ENCODE measurements around the gene ITIH3.

The ITIH3 gene

DNA sequence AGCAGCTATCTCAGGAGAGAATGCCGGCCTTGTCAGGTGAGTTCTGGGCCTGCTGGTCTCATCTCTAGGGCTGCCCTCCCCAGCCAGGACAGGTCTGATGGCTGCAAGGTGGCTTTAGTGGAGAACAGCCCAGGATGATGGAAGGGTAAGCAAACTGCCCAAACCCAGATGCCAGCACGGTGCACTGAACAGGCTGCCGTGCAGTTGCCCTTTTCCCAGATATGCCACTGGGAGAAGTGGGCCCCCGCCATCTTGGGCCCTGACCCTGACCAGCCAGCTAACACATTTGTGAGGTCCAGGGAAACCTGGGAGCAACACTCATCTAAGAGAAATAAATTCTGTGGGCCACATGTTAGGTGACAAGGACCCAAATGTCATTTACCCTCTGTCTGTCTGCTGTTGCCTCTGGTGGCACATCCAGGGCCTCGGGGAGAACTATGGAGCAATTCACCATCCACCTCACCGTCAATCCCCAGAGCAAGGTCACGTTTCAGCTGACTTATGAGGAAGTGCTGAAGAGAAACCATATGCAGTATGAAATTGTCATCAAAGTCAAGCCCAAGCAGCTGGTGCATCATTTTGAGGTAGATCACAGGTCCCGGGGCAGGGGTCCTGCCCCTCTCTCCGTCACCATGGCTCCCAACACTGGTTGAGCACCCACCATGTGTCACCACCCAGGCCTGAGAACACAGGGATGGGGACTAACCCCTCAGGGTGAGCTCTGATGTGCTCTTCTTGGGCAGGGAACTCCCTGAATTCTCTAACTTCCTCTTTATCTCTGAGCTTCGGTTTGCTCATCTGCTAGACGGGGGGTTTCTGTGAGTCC lies 15.4 kb upstream of the ITIH3 start:
- no peak for DNase-seq

DNA sequence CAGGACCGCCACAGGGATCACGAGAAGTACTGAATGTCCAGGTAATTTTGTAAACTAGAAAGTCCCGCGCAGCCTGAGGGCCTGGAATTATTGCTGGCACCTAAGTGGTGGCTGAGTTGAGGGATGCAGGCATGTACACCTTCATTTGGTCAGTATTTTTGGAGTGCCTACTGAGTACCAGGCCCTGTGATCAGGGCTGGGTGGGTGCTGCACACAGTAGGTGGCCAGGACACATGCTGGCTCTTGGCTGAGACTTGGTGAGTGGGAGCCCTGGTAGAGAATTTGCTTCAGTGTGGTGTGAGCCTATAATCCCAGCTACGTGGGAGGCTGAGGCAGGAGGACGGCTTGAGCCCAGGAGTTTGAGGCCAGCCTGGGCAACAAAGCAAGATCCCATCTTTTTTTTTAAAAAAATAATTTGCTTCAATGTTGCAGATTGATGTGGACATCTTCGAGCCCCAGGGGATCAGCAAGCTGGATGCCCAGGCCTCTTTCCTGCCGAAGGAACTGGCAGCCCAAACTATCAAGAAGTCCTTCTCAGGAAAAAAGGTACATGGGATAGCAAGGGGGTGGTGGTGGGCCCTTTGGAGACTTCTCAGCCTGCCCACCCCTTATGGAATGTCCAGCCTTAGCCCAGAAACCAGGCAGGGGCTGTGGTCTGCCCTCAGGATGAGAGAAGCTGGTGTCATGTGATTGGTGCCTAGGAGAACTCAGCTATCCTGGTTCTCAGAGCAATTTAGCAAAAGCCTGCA lies 14.6 kb upstream of the ITIH3 start:
- no peak for DNase-seq

GRCh38 chr3:52781741-52782140 lies 12.9 kb upstream of the ITIH3 start:
- DNase-seq: no peak

DNA sequence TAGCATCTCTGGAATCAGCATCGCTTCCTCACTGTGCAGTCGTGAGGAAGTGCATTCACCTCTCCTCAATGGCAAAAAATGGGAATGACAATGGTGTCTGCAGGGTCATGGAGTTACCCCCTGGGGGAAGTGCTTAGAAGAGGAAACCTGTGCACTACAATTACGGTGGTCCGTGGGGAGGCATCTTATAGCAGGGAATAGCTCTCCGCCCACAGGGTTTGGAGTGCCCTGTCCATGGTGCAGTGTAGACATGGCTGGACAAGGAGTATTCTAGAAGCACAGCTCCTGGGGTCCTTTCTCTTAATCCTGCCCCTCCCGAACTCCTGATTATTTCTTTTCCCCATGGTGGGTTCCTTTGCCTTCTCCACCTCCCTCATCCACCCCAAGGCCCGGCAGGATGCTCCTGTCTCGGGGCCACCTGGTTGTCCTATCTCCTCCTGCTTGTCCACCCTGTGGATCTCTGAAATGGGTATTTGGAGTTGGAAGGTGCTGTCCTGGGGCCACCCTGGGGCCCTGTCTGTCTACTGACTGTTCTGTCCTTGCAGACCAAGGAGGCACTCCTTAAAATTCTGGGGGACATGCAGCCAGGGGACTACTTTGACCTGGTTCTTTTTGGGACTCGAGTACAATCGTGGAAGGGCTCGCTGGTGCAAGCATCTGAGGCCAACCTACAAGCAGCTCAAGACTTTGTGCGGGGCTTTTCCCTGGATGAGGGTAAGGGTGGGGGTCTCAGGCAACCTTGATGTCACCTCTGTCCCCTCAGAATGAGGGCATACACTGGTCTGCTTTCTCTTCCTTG lies 12.0 kb upstream of the ITIH3 start:
- no peak for DNase-seq

DNA sequence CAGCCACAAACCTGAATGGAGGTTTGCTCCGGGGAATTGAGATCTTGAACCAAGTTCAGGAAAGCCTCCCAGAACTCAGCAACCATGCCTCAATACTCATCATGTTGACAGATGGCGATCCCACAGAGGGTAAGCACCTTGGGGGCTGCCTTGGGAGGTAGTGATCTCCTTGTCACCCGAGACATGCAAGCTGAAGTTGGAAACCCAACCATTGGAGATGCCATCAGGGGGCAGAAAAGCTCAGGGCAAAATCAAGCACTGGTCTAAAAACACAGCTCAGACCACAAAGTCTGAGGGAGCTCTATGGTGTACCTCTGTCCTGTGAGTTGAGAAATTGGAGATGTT lies 11.4 kb upstream of the ITIH3 start:
- no peak for DNase-seq

DNA sequence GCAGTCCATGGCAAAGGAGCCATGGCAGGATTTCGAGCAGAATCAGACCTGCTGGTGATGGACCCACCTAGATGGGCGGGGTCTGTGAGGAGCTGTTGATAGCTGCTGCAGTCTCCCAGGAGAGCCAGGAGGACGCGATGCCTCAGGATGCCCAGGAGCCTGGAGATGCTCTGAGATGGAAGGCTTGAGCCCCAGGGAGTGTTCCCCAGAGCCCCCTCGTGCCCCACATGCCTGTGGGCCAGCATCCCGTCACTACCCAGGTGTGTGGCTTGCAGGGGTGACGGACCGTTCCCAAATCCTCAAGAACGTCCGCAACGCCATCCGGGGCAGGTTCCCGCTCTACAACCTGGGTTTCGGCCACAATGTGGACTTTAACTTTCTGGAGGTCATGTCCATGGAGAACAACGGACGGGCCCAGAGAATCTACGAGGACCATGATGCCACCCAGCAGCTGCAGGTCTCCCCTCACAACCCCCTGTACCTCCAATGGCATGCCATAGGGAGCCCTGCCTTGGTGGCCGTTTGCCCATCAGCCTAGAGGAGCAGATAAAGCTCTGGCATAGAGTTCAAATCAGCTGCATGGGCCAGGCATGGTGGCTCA lies 10.5 kb upstream of the ITIH3 start:
- no peak for DNase-seq

DNA sequence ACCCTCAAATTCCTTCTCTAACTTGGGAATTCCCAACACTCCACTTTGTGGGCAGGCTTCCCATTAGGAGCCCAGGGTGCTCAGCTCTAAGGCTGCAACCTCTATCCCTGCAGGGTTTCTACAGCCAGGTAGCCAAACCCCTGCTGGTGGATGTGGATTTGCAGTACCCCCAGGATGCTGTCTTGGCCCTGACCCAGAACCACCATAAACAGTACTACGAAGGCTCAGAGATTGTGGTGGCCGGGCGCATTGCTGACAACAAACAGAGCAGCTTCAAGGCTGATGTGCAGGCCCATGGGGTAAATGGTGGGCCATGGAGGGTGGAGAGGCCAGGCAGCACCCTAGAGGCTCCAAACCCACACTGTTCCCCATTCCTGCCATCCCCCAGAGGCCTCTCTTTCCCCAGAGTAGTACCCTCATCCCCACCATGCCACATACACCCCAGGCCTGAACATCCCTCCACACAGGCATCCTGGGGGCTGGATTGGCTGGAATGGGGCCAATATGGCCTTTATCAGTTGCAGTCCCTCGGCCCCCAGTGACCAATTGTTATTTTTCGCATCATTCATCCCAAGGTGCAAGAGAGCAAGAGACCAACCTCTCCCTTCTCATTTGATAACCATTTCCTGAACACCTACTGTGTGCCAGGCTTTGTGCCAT lies 9.5 kb upstream of the ITIH3 start:
- DNase-seq: no peak

DNA sequence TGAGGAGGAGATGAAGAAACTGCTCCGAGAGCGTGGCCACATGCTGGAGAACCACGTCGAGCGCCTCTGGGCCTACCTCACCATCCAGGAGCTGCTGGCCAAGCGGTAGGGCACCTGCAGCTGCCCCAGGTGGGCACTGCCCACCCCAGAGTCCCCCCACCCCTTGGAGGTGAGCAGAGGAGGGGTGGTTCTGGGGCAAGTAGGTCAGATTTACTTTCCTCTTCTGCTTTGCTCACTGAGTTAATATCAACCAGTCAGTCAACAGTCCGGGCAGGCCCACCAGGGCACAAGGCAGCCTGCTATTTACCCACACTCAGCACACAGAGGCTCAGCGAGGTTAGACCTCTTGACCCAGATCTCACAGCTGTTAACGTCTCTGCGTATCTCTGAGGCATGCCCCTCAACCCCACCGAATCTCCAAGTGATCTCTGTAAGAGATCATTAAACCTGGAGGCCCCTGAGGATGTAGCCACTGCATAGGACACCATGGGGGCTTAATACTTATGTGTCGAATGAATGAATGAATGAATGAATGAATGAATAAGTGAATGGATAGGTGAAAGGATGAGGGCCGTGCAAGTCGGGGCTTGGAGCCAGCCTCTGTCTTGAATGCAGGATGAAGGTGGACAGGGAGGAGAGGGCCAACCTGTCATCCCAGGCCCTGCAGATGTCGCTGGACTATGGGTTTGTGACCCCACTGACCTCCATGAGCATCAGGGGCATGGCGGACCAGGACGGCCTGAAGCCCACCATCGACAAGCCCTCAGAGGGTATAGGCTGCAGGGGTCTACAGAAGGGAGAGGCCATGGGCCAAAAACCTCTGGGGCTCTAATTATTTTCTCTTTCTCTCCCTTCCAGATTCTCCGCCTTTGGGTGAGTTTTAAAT lies 8.0 kb upstream of the ITIH3 start:
- DNase-seq: no peak

DNA sequence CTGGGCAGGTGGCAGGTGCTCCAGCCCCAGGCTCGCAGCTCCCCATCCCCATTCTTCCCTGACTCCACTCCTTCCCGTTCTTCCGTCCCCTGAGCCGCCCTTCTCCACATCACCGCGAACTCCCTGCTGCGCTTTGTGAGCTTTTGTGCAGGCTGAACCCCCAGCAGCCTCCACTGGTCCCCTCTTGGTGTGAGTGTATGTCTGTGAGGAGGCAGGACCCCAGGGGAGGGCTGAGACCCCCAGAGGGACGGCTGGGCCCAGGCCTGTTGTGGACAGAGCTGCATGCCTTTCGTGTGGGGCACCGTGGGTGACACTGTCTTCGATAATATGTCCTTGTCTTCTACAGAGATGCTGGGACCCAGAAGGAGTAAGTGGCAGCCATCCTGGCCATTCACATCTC lies 7.3 kb upstream of the ITIH3 start:
- no peak for DNase-seq

DNA sequence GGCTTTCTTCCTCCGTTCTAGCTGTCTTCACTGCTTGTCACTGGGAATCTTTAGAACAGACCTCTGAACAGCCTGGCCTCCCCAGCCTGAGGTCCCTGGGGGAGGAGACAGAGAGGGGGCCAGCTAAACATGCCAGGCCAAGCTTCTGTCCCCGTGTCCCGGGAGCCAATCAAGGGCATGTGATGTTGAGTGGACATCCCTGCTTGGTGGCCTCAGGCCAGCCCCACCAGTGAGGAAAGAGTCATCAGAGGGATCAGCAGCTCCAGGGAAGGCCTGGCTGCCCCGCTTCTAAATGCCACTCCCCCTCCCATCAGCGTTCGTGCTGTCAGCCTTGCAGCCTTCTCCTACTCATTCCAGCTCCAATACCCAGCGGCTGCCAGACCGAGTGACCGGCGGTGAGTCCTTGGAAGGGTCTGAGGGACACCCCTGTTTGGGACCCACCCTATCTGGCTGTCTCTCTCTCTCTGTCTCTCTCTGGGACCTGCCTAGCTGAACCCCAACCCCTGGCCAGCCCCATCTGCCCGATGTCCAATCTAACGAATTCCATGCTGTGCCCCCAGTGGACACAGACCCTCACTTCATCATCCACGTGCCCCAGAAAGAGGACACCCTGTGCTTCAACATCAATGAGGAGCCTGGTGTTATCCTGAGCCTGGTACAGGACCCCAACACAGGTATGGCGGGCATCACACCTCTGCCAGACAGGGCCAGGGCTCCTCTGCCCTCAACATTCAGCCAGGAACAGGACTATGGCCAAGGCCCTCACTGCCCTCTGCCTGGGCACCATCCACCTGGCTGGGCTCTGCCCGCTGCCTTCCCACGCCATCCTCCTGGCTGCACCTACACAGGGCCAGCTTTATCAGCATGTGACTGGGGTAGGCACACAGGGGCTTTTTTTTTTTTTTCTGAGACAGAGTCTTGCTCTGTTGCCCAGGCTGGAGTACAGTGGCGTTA lies 6.6 kb upstream of the ITIH3 start:
- DNase-seq: no peak

- no peak for DNase-seq
Observed at GRCh38 chr3:52788890-52789745, 5.5 kb upstream of the ITIH3 start.

GRCh38 chr3:52789746-52790040 lies 4.9 kb upstream of the ITIH3 start:
- no peak for DNase-seq

DNA sequence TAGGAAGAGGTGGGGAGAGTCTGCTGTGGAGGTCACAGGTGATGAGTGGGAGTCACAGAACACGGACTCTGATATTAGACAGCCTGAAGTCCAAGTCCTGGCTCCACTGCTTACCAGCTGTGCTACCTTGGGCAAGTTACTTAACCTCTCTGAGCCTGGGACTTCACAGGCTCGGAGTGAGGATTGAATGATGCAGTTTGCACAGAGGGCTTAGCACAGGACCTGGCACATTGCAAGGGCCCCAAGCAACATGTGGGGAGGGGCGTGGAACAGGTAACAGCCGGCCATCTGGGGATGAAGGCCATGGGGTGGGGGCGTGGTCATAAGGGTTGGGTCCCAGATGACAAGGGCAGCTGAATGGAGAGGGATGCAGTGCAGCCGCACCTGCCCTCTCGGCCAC lies 4.3 kb upstream of the ITIH3 start:
- DNase-seq: no peak

- DNase-seq: no peak
Observed at GRCh38 chr3:52790741-52791140, 3.9 kb upstream of the ITIH3 start.

DNA sequence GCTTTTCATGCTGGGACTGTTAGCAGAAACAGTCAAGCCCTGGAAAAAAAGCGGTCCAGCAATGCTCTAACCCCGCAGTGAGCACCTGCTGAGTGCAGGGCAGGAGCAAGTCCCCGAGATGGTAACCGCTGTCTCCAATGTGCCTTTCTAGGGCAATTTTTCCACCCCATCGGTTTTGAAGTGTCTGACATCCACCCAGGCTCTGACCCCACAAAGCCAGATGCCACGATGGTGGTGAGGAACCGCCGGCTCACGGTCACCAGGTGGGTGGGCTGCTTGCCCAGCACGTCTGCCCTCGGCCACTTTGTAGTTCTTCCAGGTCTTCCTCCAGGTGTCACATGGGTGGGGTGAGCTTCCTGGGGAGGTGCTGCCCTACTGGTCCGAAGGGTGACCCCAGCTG lies 3.2 kb upstream of the ITIH3 start:
- no peak for DNase-seq

DNA sequence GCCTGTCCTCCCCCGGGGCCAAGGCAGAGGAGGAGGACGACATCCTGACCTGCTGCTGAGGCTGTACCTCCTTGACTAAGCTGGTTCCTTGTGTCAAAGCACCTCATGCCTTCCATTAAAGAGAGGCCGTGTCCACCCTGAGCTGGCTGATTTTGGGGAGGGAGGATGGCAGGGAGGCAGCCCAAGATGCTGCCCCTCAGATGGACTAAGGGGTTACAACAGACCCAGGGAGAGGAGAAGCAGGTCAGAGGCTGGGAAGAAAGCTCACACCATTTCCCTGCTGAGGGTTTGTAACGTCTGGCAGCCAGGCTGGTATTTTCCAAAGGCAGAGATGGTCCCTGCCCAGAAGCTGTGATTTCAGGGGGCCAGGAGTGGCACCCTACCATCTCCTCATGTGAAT lies 2.7 kb upstream of the ITIH3 start:
- DNase-seq: no peak

- no peak for DNase-seq
Observed at GRCh38 chr3:52792413-52792812, 2.2 kb upstream of the ITIH3 start.

DNA sequence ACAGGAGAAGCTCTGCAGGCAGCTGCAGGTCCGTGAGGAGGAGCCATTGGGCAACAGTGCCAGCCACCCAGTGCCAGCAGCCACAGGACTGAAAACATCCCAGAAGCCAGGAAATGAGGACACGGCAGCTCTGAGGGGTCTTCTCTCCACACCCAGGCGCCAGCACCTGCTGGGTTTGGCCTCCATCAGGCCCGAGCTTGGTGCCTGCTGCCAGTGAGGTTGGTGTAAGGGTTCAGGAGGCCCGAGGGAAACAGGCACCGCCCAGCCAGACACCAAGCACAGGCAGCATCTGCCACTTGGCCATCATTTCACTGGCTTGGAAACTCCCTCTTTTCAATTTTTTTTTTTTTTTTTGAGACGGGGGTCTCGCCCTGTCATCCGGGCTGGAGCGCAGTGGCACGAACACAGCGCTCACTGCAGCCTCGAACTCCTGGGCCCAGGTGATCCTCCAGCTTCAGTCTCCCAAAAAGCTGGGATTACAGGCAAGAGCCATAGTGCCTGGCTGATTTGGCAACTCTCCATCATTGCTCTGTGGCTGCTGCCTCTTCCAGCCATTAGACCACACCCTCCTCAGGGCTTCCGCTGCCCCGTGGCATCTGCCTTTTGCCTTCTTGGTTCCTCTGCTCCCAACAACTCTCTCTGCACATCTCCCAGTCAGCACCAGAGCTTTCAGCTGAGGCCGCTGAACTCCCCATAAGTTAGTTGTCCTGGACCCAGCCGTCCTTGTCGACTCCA lies 1.5 kb upstream of the ITIH3 start:
- no peak for DNase-seq
